ENCODE data around the gene FBXL14.

FBXL14 gene

GRCh38 chr12:1594261-1595025 is at the start of gene FBXL14:
FBXL14 (minus strand) TSS chr12:1594581; CDS start chr12:1594066, 515 bp downstream.
- peak within 1 kb of the TSS; percentile 79 to 94 for H3K27ac ChIP-seq
- peak within 1 kb of the TSS; percentile 94 for H3K4me3 ChIP-seq
- no peak for TF ChIP-seq CTCF (IDR thresholded peaks at IDR 0.05)
- peak; percentile 90 for DNase-seq (ENCODE audit: low spot score)

GRCh38 chr12:1643905-1644533 is 49.6 kb upstream of the FBXL14 start:
- Histone ChIP-seq H3K4me3 (no peak overlapping the region), H3K27ac (no peak overlapping the region)
- no peak for TF ChIP-seq CTCF (IDR thresholded peaks at IDR 0.05)
- DNase-seq (ENCODE audit: low spot score), result no peak

- no peak for DNase-seq (ENCODE audit: low spot score)
- Histone ChIP-seq H3K27ac (no peak overlapping the region), H3K4me3 (no peak overlapping the region)
- no peak for TF ChIP-seq CTCF (IDR thresholded peaks at IDR 0.05)
Measured at GRCh38 chr12:1643043-1643442, 48.7 kb upstream of the FBXL14 start.

- Histone ChIP-seq H3K27ac (no peak overlapping the region), H3K4me3 (no peak overlapping the region)
- no peak for DNase-seq (ENCODE audit: low spot score)
- no peak for TF ChIP-seq CTCF (IDR thresholded peaks at IDR 0.05)
Measured at GRCh38 chr12:1642513-1642912, 48.1 kb upstream of the FBXL14 start.

GRCh38 chr12:1640328-1641234 is 46.2 kb upstream of the FBXL14 start:
- DNase-seq (ENCODE audit: low spot score), result no peak
- no peak for TF ChIP-seq CTCF (IDR thresholded peaks at IDR 0.05)
- H3K27ac ChIP-seq, result no peak overlapping the region
- H3K4me3 ChIP-seq, result no peak overlapping the region

GRCh38 chr12:1639538-1639937 is 45.2 kb upstream of the FBXL14 start:
- DNase-seq (ENCODE audit: low spot score), result no peak
- TF ChIP-seq CTCF (IDR thresholded peaks at IDR 0.05), result no peak
- Histone ChIP-seq H3K4me3 (no peak overlapping the region), H3K27ac (no peak overlapping the region)
